ENCODE measurements around the gene COL23A1.
"Not testable (repeated sequence)": the region's sequence is repeated elsewhere in the genome, so short reads cannot be mapped to it uniquely, and the experiment has no call there.

The COL23A1 gene

GRCh38 chr5:178323541-178323865, 266.7 kb downstream of the COL23A1 start:
- DNase-seq (ENCODE audit: low read depth in 2 of 2), result no peak

- no peak for DNase-seq (ENCODE audit: low read depth in 2 of 2)
These were observed 267.3 kb downstream of the COL23A1 start for GRCh38 chr5:178322736-178323540.

- DNase-seq (ENCODE audit: low read depth in 2 of 2), result no peak
These were observed 269.8 kb downstream of the COL23A1 start for GRCh38 chr5:178320281-178320855.

- no peak for DNase-seq (ENCODE audit: low read depth in 2 of 2)
These were observed 270.6 kb downstream of the COL23A1 start for GRCh38 chr5:178319541-178320041.

GRCh38 chr5:178318893-178319292, 271.3 kb downstream of the COL23A1 start:
- no peak for DNase-seq (ENCODE audit: low read depth in 2 of 2)

- DNase-seq (ENCODE audit: low read depth in 2 of 2), result no peak
These were observed 271.8 kb downstream of the COL23A1 start for GRCh38 chr5:178318382-178318781.

GRCh38 chr5:178317727-178318126, 272.5 kb downstream of the COL23A1 start:
- DNase-seq (ENCODE audit: low read depth in 2 of 2), result not testable (repeated sequence)

GRCh38 chr5:178314961-178315820, 275.0 kb downstream of the COL23A1 start:
- no peak for DNase-seq (ENCODE audit: low read depth in 2 of 2)

GRCh38 chr5:178314061-178314660, 276.0 kb downstream of the COL23A1 start:
- DNase-seq (ENCODE audit: low read depth in 2 of 2), result no peak

- no peak for DNase-seq (ENCODE audit: low read depth in 2 of 2)
These were observed 276.9 kb downstream of the COL23A1 start for GRCh38 chr5:178313316-178313715.

GRCh38 chr5:178312880-178313282, 277.3 kb downstream of the COL23A1 start:
- no peak for DNase-seq (ENCODE audit: low read depth in 2 of 2)

- no peak for DNase-seq (ENCODE audit: low read depth in 2 of 2)
These were observed 279.9 kb downstream of the COL23A1 start for GRCh38 chr5:178310130-178310865.

- no peak for DNase-seq (ENCODE audit: low read depth in 2 of 2)
These were observed 280.8 kb downstream of the COL23A1 start for GRCh38 chr5:178309271-178310013.

GRCh38 chr5:178308541-178309092, 281.6 kb downstream of the COL23A1 start:
- no peak for DNase-seq (ENCODE audit: low read depth in 2 of 2)

GRCh38 chr5:178307267-178308045, 282.7 kb downstream of the COL23A1 start:
- DNase-seq (ENCODE audit: low read depth in 2 of 2), result no peak

- DNase-seq (ENCODE audit: low read depth in 2 of 2), result no peak
These were observed 283.6 kb downstream of the COL23A1 start for GRCh38 chr5:178306430-178307225.

- no peak for DNase-seq (ENCODE audit: low read depth in 2 of 2)
These were observed 284.4 kb downstream of the COL23A1 start for GRCh38 chr5:178305801-178306200.

GRCh38 chr5:178304761-178305645, 285.2 kb downstream of the COL23A1 start:
- DNase-seq (ENCODE audit: low read depth in 2 of 2), result no peak

All from stimulated activated CD8-positive, alpha-beta memory T cell treated with anti-CD3 and anti-CD28 coated beads, Interleukin-15, amount 100 ng/mL, for 4 hours (primary cell).